Measurements from ENCODE around the gene FHL5.

FHL5 gene, protein sequence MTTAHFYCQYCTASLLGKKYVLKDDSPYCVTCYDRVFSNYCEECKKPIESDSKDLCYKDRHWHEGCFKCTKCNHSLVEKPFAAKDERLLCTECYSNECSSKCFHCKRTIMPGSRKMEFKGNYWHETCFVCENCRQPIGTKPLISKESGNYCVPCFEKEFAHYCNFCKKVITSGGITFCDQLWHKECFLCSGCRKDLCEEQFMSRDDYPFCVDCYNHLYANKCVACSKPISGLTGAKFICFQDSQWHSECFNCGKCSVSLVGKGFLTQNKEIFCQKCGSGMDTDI

DNA sequence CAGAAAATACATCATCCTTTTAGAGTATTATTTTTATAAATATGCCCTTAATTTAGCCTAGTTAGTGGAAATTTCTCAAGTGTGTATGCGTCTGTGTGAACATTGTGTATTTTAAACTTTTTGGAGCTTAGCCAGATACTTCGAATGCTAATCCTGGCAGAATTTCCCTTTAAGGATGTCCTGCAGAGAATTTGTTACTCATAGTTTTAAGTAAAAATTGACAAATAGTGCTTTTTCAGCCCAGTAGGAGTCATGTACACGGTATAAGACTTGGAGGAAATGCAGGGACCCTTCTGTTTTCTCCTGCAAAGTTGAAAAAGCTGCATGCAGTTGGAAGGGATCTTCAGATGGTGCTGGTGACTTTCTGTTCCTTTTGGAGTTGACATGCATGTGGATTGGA lies at the start of gene FHL5:
TSS of gene FHL5 (plus strand) at position 243 of the 400 bp plus-strand sequence. CDS start 40,486 bp downstream, outside the sequence.
- TF ChIP-seq, protein P1, sequence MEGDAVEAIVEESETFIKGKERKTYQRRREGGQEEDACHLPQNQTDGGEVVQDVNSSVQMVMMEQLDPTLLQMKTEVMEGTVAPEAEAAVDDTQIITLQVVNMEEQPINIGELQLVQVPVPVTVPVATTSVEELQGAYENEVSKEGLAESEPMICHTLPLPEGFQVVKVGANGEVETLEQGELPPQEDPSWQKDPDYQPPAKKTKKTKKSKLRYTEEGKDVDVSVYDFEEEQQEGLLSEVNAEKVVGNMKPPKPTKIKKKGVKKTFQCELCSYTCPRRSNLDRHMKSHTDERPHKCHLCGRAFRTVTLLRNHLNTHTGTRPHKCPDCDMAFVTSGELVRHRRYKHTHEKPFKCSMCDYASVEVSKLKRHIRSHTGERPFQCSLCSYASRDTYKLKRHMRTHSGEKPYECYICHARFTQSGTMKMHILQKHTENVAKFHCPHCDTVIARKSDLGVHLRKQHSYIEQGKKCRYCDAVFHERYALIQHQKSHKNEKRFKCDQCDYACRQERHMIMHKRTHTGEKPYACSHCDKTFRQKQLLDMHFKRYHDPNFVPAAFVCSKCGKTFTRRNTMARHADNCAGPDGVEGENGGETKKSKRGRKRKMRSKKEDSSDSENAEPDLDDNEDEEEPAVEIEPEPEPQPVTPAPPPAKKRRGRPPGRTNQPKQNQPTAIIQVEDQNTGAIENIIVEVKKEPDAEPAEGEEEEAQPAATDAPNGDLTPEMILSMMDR (IDR thresholded peaks at IDR 0.05; ENCODE audit: extremely low read depth, missing control alignments): no peak
- DNase-seq (ENCODE audit: low spot score): no peak

DNA sequence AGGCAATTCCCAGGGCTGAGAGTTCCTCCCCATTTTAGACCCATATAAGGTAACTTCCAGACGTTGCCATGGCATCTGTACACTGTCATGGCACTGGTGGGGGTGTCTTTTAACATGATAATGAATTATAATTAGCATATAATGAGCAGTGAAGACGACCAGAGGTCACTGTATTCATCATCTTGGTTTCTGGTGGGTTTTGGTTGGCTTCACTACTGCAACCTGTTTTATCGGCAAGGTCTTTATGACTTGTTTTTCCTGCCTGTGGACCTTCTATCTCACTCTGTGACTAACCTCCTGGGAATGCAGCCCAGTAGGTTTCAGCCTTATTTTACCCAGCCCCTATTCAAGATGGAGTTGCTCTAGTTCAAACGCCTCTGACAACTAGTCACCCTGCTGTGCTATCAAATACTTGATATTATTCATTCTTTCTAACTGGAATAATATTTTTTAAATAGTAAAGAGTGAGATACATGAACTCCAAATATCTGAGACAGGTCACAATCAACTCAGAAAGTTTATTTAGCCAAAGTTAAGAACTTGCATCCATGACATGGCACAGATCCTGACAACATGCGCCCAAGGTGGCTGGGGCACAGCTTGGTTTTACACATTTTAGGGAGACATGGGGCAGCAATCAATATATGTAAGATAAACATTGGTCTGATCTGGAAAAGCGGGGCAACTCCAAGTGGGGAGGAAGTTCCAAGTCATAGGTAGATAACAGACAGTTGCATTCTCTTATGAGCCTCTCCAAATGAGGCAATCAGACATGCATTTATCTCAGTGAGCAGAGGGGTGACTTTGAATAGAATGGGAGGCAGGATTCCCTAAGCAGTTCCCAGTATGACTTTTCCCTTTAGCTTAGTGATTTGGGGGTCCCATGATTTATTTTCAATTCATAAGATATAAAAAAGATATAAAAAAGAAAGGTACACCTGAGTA lies 42.5 kb upstream of the FHL5 start:
- no peak for DNase-seq (ENCODE audit: low spot score)
- TF ChIP-seq, protein P1 (IDR thresholded peaks at IDR 0.05; ENCODE audit: extremely low read depth, missing control alignments): no peak

DNA sequence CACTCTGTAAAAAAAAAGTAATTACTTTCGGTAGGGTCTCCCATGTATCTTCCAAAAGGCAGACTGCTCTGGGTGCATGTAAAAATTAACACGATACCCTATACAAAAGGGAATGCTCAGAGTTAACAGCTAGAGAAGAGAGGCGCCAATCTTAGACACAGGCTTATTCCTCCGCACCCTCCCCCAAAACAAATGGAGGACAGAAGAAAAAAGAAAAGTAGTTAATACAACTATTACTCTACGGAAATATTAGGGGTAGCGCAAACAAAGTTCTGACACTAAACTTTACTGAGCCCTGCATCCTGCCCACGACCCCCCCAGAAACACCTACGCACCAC lies 41.7 kb upstream of the FHL5 start:
- TF ChIP-seq, protein P1 (IDR thresholded peaks at IDR 0.05; ENCODE audit: extremely low read depth, missing control alignments): no peak
- no peak for DNase-seq (ENCODE audit: low spot score)

DNA sequence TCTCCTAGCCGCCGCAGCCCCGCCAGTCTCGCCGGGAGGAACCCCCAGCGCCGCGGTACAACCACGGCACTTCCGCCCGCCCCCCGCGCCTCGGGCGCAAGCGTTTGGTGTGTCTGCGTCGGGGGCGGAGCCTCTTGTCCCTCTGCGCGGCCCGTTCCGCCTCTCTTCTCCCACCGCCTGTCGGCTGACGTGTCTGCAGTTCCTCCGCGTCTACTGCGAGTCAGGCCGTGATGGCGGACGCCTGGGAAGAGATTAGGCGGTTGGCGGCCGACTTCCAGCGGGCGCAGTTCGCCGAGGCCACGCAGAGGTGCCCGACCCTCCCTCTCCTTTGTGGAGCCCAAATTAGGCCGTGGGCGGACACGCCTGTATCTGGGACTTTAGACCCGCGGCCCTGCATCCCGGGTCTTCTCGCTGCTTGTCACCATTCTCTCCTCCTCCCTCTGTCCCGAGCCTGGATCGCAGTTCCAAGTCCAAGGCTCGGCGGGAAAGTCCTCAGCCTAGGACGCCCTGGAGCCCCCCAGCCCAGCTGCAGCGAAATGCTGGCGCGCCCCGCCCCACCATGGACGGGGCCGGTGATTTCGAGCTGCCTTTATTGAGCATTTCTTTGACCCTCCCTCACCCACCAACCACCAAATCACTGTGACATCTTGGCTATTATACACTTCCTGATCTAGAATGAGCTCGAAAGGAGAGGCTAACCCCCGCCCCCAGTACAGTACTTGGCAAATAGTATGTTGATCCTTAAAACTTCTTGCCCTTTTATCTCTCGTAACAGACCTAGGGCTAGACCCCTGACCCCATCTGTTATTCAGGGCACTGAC lies 41.1 kb upstream of the FHL5 start, which contains the start of gene UFL1:
TSS of gene UFL1 (plus strand) at position 163 of the 821 bp plus-strand sequence. CDS start at position 231, 68 bp downstream.
- DNase-seq (ENCODE audit: low spot score): peak; percentile 85
- TF ChIP-seq, protein P1 (IDR thresholded peaks at IDR 0.05; ENCODE audit: extremely low read depth, missing control alignments): no peak

DNA sequence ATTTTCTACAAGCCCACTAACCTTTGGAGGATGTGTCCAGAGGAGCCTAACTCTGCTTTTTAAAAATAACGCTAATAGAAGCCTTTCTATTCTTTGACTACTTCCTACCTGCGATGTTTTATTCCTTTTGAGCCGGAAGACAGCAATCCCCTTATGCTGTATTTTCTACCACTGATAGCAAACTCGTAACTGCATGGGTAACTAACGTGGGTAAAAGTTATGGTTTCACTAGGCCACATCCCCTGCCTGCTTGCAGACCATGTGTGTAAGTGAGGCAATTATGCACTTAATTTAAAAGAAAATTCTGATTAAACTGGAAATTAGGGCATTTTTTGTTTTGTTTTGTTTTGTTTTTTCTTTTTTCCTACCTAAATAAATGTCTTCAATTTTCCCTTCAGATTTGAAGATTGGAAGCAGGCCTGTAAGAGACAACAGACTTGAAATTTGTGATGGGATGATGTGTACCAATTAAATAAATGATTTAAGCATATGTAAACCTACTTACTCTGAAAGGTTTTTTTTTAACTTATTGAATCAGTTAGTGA lies 40.4 kb upstream of the FHL5 start:
- TF ChIP-seq, protein P1 (IDR thresholded peaks at IDR 0.05; ENCODE audit: extremely low read depth, missing control alignments): no peak
- peak; percentile 6 for DNase-seq (ENCODE audit: low spot score)

DNA sequence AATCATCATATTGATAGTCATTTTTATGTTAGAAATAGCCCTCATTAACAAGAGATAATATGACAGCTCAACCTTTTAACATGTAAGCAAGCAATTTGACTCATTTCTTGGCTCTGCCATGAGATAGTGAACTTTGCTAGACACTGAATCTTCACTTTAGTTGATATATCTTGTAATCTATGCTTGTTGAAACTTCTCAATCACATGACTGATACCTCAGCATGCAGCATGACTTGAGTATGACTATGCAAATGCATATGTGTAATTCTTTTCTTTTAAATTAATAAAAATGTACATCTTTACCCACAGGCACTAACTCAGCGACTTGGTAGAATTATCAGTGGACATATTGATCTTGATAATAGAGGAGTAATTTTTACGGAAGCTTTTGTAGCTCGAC lies 34.7 kb upstream of the FHL5 start:
- TF ChIP-seq, protein P1 (IDR thresholded peaks at IDR 0.05; ENCODE audit: extremely low read depth, missing control alignments): no peak
- no peak for DNase-seq (ENCODE audit: low spot score)
